Mammary epithelial cell (primary cell): Measurements from ENCODE around the gene SORCS1.

Source experiments
- CTCF ChIP-seq, 2 donors: IDR thresholded peaks in 1 of 2; conservative IDR thresholded peaks in 1 of 2; 2 replicates each; pipeline ENCODE4 v1.5.1; 2011 to 2012; ENCODE audit warnings: inconsistent platforms in 2 of 2, low read length in 2 of 2, mild to moderate bottlenecking in 2 of 2, control low read depth in 1 of 2, low read depth in 1 of 2; ENCODE audit not compliant: insufficient read depth in 1 of 2; ENCODE audit errors: extremely low read depth in 1 of 2
- EZH2 ChIP-seq: IDR thresholded peaks from 2 replicates; pipeline ENCODE4 v1.6.1; 2012; ENCODE audit warnings: low read length, inconsistent platforms, borderline replicate concordance

- TF ChIP-seq CTCF (conservative IDR thresholded peaks at IDR 0.05 in 1 of 2, IDR thresholded peaks at IDR 0.05 in 1 of 2; ENCODE audit: extremely low read depth in 1 of 2, insufficient read depth in 1 of 2, low read depth in 1 of 2, low read length in 2 of 2) (no peak), EZH2 (no peak)
Measured at GRCh38 chr10:107141524-107142061, 22.9 kb downstream of the SORCS1 start.
